Stimulated activated CD4-positive, alpha-beta T cell treated with anti-CD3 and anti-CD28 coated beads, Interleukin-15, amount 100 ng/mL, for 24 hours (primary cell): ENCODE data around the gene GREM1.

ENCODE experiments used
- DNase-seq: peaks from one replicate; pipeline ENCODE4 v3.0.0-alpha.2; 2020

GREM1 gene

DNA sequence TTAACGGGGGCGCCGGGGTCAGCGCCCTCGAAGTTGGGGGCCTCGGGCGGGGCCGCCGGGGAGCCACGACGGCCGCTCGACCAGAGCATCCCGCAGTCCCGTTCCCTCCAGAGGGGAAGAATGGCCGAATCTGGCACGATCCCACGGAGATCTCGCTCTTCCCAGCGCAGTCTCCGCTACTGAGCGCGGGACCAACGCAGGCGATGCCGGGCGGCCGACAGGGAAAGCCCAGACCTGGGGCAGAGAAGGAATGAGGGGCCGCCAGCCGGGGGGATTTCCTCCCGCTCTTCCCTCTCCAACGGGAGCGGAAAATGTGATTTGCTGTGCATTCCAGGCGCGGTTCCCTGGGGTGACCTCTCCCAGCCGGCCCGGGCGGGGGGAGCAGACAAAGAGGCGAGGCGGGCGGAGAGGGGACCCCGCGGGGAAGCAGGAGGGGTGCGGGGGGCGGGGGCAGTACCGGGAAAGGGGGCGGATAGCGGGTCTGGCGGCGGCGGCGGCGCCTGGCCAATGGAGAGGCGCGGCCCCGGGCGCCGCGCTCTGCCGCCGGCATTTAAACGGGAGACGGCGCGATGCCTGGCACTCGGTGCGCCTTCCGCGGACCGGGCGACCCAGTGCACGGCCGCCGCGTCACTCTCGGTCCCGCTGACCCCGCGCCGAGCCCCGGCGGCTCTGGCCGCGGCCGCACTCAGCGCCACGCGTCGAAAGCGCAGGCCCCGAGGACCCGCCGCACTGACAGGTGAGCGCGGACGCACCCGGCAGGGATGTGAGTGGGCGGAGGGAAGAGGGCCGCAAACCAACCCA, at the start of gene GREM1:
Gene GREM1, plus strand, starts transcription at position 579 of the 801 bp plus-strand sequence. CDS start 12,687 bp downstream, outside the sequence.
- peak; percentile 3 for DNase-seq

DNA sequence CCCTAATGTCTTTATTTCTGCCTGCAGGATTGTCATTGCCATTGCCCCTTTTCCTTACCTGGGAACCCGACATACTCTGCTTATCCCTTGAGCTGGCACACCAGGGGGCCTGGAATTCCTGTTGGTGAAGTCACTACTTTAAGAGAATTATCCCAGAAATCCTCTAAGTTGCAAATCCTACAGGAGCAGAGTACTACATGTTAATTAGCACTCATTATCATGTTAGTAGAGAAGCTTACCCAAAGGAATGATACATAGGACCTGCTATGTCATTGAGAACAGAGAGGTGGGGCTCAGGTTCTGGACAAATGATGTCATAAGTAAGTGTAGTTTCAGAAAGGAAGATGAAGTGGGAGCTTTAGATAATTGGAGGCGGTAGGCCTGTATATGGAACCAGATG, 48.9 kb upstream of the GREM1 start:
- no peak for DNase-seq

- DNase-seq = no peak
Observed at GRCh38 chr15:32669896-32670611, 47.8 kb upstream of the GREM1 start.

DNA sequence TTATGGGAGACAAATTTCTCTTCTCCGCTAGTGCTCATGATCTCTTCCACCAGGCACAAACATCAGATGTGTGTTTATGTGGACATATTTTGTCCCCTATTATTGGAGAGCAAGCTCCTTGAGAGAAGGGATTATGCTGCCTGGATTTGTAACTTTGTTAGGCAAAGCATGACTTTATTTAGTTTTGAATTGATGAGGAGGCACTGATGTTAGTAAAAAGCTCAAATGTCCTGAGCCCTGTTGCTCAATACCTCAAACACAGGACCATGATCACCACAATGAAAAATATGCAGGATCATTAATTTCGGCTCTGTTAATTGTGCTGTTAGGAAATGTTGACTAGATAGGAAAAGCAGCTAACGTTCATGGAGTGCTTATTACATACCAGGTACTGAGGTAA, 47.2 kb upstream of the GREM1 start:
- DNase-seq = no peak

DNA sequence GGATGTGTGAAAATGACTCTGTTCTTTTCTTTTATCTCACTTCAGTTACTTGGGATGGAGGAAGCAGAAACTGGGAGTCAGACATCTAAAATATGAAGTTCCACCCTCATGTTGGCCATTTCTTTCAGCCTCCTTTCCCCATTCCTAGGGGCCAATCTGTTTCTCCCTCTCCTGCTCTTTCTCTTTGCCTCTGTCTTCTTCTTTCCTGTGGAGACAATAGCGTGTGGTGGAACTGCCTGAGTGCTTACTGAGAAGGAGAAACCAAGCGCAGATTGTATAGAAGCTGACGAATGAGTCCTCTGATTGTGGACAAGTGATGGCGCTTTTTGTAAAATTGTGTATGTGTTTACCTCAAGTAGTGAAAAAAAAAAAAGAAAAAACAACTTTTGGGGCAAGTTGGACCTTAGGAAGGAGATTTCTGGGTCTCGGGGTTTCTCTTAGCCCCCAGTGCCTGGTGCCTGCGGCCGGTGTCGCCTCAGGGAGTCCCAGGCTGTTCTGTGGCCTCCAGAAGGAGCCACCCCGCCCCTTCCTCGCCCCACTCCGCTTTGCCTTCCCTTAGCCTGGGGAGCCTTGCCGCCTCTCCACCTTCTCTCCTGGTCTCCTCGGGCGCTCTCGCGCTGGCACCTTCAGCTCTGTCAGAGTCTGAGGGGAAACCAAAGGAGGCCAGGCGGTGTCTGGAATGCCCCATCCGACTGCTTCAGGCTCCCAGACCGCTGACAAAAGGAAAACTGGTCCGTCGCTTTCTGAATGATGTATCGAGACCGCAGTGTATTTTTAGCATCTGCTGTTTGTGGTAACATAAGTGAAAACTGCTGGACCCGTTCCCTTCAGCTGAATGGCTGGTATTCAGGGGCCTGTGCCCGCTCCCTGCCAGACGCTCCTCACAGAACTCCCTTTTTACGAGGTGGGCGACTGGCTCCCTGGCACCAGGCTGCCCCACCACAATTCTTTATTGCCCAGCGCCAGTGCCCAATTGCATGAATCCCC, 46.2 kb upstream of the GREM1 start:
- DNase-seq = no peak

- no peak for DNase-seq
Observed at GRCh38 chr15:32674681-32675080, 43.1 kb upstream of the GREM1 start.

GRCh38 chr15:32675466-32675865, 42.3 kb upstream of the GREM1 start:
- DNase-seq = no peak

DNA sequence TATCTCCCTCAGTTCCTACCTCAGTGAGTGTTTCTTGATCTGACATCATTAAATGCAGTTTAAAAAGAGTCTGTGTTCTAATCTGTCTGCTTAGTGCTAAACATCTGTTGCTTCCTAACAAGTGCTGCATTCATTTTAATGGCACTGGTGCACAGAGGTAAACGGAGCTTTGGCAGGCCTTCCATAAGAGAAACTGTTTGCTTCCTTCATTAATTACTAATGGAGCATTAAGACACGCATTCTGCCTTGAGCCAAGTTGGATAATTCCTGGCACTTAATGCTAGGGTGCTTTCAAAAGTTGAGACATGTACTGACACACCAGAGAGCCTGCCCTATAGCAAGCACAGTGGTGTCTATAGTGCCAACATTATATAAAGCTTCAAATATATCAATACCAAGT, 41.6 kb upstream of the GREM1 start:
- DNase-seq = no peak

- no peak for DNase-seq
Observed at GRCh38 chr15:32677238-32677750, 40.5 kb upstream of the GREM1 start.

GRCh38 chr15:32679298-32679690, 38.5 kb upstream of the GREM1 start:
- no peak for DNase-seq

DNA sequence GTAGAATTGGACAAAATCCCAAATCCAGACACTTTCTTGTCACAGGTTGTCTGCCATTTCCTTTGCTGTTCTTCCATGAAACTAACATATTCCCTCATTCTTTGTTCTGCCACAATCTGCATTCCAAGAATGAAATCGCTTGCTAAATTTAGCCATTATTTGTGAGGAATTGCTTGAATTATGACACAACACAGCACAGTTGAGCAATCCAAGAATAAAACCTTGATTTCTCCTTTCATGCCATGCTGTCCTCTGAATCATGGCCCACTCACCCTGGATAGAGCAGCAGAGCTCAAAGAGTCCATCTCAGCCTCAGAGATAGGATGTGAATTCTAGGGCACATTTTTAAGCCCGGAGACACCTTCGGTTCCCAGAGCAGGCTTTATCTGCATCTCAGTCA, 35.2 kb upstream of the GREM1 start:
- no peak for DNase-seq

- no peak for DNase-seq
Observed at GRCh38 chr15:32682977-32683630, 34.7 kb upstream of the GREM1 start.

GRCh38 chr15:32683906-32684584, 33.8 kb upstream of the GREM1 start:
- no peak for DNase-seq

DNA sequence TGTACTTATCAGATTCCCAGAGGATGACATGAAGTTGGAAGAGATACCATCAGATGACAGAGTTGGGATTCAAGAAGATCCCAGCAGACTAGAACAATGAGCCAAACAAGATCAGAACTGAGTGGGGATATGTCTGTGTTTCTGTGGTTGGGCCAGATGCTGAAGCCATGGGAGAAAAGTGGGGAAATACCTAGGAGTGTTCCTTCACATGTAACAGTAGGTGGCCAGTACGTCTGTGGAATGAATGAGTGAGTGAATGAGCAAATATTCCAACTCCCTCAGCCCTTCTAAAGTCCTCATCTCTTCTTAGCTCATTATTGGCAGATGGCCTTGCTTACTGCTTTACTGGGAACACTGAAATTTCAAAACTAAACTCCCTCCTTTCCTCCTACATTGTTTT, 32.2 kb upstream of the GREM1 start:
- no peak for DNase-seq

DNA sequence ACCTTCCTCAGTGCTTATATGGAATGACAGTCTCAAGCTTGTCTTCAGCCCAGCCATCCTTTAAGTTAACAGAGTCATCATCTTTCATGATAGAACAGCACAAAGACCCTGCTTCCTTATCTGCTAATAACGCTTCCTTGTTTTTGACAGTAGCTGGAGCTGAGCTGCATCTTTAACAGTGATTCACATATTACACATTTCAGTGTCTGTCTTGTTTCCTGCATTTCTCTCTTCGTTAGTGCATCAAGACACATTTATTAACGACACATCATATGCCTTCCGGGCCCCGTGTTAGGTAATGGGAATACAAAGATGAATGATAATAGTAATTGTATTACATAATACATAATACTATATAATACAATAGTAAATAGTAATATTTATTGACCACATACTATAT, 30.2 kb upstream of the GREM1 start:
- no peak for DNase-seq

GRCh38 chr15:32688151-32688639, 29.6 kb upstream of the GREM1 start:
- no peak for DNase-seq

- DNase-seq = no peak
Observed at GRCh38 chr15:32690941-32691688, 26.7 kb upstream of the GREM1 start.

DNA sequence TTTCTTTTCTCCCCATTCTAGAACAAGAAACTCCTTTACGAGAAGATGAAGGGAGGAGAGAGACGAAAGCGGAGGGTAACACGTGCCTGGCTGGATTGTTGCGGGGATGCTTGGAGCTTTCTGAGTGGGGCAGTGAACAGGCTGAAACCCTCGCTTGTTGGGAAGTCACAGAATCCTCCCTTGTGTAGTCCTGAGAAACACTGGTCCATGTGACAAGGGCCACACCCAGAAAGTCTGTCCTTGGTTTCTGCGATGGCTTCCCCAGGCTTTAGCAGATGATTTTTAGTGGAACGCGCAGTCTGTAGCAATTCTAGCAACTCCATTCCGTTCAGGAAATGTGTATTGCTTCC, 26.1 kb upstream of the GREM1 start:
- DNase-seq = no peak

GRCh38 chr15:32692286-32692685, 25.5 kb upstream of the GREM1 start:
- DNase-seq = no peak

GRCh38 chr15:32694222-32694983, 23.4 kb upstream of the GREM1 start:
- no peak for DNase-seq
